HFFc6 (cell line): ENCODE measurements around the gene KIF11. TPM values are rescaled to one million over a fixed set of nuclear protein-coding genes. Genes with fewer than 3 reads are reported as not detected.
A peak's percentile ranks its signal among the peaks of the same experiment; 100 is the strongest.
"Not testable (repeated sequence)": the region's sequence is repeated elsewhere in the genome, so short reads cannot be mapped to it uniquely, and the experiment has no call there.

Experiments
- DNase-seq: peaks from one replicate; pipeline ENCODE4 v3.0.0-alpha.2; 2018
- H3K27ac Mint-ChIP-seq: 2 replicates; pipeline ENCODE4 v1.8.0; 2020; ENCODE audit warnings: mild to moderate bottlenecking, mixed read lengths
- H3K27me3 Mint-ChIP-seq: 2 replicates; pipeline ENCODE4 v1.8.0; 2021; ENCODE audit warnings: mild to moderate bottlenecking, moderate library complexity, mixed read lengths; ENCODE audit not compliant: insufficient read depth
- H3K36me3 Mint-ChIP-seq: 2 replicates; pipeline ENCODE4 v1.8.0; 2021; ENCODE audit warnings: low read depth, mixed read lengths
- H3K4me1 Mint-ChIP-seq: 2 replicates; pipeline ENCODE4 v1.8.0; 2020; ENCODE audit warnings: low read depth, mixed read lengths
- H3K4me3 Mint-ChIP-seq: 2 replicates; pipeline ENCODE4 v1.8.0; 2020; ENCODE audit warnings: mild to moderate bottlenecking, moderate library complexity, mixed read lengths
- H3K9me3 Mint-ChIP-seq: 2 replicates; pipeline ENCODE4 v1.8.0; 2020; ENCODE audit warnings: mild to moderate bottlenecking, mixed read lengths
- total RNA-seq, 6 experiments: library from RNA; stranded (reverse); fragmentation: NEBNext Ultra II Directional; extraction: Animal tissue kit (Norgen Biotek cat#: 25700); gene quantifications; 2 replicates in 1 of 6; 3 replicates in 5 of 6; pipeline ENCODE4 v1.2.3, GENCODE V29; 2021
- TF ChIP-seq, protein P1 (sequence below): fragments of 200-600 bp; sonication (generic); IDR thresholded peaks from 2 replicates; pipeline ENCODE4 v1.5.0; 2021; ENCODE audit warnings: antibody characterized with exemption, mild to moderate bottlenecking

The KIF11 gene
- total RNA-seq, 6 experiments from 2014 or later = 16.8 to 40.3 (median 35.3) TPM

DNA sequence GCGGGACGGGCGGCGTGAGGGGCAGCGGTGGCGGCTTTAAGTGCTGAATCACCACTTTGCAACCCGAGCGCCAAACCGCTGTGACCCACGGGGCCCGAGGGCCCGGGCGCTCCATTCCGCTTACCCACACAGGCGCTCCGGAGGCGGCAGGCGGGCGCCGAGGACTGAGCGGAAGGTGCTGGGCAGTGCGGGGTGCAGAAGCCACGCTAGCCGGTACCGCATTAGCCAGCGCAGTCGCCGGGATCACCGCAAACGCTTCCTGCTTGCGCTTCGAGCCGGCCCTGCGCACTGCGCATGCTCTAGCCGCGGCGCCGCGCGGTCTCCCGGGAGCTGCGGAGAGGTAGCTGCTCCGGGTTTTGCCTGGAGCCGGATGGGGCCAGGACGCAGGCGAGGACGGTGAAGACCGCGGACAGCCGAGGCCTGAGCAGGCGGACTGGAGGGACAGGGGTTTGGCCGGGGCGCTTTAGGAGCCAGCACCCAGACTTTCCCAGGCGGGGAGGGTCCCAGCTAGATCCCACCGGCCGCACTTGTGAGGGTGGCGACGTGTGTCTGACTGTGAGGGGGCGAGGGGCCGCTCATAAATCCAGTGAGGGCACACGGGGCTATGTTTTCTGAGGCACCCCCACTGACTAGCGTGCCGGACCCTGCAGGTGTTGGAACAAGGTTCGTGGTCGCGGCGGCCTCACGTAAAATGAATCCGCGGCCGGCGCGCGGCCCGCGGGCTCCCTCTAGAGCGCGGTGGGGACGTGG is 19.0 kb upstream of the KIF11 start, which contains the start of gene IDE:
IDE (minus strand) TSS at position 296 of the 750 bp plus-strand sequence; CDS start at position 222, 74 bp downstream.
- peaks cover 50% of the 10 kb centered on the region for H3K4me1 Mint-ChIP-seq
- H3K9me3 Mint-ChIP-seq = no peaks in the 10 kb centered on the region
- DNase-seq = peak; percentile 85
- peak within 1 kb of the TSS; percentile 89 for H3K4me3 Mint-ChIP-seq
- TF ChIP-seq, protein P1, sequence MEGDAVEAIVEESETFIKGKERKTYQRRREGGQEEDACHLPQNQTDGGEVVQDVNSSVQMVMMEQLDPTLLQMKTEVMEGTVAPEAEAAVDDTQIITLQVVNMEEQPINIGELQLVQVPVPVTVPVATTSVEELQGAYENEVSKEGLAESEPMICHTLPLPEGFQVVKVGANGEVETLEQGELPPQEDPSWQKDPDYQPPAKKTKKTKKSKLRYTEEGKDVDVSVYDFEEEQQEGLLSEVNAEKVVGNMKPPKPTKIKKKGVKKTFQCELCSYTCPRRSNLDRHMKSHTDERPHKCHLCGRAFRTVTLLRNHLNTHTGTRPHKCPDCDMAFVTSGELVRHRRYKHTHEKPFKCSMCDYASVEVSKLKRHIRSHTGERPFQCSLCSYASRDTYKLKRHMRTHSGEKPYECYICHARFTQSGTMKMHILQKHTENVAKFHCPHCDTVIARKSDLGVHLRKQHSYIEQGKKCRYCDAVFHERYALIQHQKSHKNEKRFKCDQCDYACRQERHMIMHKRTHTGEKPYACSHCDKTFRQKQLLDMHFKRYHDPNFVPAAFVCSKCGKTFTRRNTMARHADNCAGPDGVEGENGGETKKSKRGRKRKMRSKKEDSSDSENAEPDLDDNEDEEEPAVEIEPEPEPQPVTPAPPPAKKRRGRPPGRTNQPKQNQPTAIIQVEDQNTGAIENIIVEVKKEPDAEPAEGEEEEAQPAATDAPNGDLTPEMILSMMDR = peak; percentile 82
- no peaks in the 10 kb centered on the region for H3K27me3 Mint-ChIP-seq
- peak within 1 kb of the TSS; percentile 90 for H3K27ac Mint-ChIP-seq
- H3K36me3 Mint-ChIP-seq = peaks cover 11% of the 10 kb centered on the region

DNA sequence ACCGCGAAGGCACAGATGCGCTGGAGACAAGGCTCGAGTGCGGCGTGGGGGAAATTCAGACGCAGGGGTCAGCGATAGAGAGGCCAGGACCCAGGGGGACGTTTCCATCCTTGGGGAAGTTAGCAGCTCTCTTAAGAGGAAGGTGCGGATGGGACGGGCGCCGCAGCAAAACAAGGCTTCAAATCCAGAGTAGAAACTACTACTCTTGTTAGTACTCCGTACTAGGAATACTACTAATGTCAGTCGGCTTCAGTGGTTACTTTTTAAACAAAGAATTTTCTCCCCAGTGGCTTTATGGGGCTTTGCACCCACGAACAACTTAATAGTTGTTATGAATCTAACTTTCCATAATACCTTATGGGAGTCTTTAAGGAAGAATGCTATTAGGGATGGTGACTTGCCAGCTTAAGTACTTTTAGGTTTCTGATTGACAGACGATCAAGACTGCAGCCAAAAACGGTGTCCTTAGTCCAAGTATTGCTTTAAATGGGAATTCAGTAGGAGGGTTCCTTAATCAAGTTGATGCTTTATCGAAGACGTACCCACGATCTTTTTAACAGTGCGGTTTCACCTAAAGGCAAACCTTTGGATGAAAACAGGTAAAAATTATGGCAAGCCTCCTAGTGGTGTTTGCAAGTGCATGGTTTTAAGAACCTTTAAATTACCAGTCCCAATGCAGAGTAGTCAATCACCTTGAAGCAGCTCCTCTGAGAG is 18.2 kb upstream of the KIF11 start:
- peak overlapping the region; percentile 90 for H3K27ac Mint-ChIP-seq
- no peaks in the 10 kb centered on the region for H3K9me3 Mint-ChIP-seq
- peaks cover 45% of the 10 kb centered on the region for H3K4me1 Mint-ChIP-seq
- peak; percentile 57 for DNase-seq
- TF ChIP-seq, protein P1 = peak; percentile 72
- peaks cover 5% of the 10 kb centered on the region for H3K36me3 Mint-ChIP-seq
- H3K4me3 Mint-ChIP-seq = peak overlapping the region; percentile 89
- H3K27me3 Mint-ChIP-seq = no peaks in the 10 kb centered on the region

DNA sequence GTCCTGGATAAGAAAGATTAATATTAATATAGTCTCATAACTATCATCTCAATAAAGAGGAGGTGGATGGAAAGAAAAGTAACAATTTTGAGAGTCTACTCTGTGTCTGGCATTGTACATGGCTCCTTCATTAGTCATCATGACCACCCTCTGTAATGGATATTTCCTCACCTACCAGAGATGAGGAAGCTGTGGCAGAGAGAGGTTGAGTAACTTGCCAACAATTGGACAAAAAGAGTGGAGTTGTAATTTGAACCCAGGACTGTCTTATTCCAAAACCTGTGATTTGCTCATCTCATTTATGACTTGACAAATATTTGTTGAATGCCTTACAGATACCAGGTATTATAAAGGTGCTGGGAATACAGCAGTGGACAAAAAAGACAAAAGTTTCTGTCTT is 17.0 kb upstream of the KIF11 start:
- Mint-ChIP-seq H3K9me3 (no peaks in the 10 kb centered on the region), H3K27me3 (no peaks in the 10 kb centered on the region), H3K36me3 (peaks cover 5% of the 10 kb centered on the region), H3K4me1 (peaks cover 39% of the 10 kb centered on the region), H3K27ac (peak overlapping the region; percentile 90; the same call in 1 of the 2 replicates), H3K4me3 (peak overlapping the region; percentile 89)
- peak; percentile 46 for DNase-seq
- TF ChIP-seq, protein P1 = no peak

DNA sequence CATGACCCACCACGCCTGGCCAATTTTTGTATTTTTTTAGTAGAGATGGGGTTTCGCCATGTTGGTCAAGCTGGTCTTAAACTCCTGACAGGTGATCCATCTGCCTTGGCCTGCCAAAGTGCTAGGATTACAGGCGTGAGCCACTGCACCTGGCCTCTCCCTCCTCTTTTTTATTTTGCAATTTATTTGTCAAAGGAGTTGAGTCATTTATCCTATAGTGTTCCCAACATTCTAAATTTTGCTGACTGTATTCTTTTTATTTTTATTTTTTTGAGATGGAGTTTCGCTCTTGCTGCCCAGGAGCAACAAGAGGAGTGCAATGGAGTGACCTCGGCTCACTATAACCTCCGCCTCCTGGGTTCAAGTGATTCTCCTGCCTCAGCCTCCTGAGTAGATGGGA is 10.6 kb upstream of the KIF11 start:
- H3K27ac Mint-ChIP-seq, H3K4me1 Mint-ChIP-seq, H3K27me3 Mint-ChIP-seq, DNase-seq, H3K4me3 Mint-ChIP-seq, H3K36me3 Mint-ChIP-seq, H3K9me3 Mint-ChIP-seq: not testable (repeated sequence)

DNA sequence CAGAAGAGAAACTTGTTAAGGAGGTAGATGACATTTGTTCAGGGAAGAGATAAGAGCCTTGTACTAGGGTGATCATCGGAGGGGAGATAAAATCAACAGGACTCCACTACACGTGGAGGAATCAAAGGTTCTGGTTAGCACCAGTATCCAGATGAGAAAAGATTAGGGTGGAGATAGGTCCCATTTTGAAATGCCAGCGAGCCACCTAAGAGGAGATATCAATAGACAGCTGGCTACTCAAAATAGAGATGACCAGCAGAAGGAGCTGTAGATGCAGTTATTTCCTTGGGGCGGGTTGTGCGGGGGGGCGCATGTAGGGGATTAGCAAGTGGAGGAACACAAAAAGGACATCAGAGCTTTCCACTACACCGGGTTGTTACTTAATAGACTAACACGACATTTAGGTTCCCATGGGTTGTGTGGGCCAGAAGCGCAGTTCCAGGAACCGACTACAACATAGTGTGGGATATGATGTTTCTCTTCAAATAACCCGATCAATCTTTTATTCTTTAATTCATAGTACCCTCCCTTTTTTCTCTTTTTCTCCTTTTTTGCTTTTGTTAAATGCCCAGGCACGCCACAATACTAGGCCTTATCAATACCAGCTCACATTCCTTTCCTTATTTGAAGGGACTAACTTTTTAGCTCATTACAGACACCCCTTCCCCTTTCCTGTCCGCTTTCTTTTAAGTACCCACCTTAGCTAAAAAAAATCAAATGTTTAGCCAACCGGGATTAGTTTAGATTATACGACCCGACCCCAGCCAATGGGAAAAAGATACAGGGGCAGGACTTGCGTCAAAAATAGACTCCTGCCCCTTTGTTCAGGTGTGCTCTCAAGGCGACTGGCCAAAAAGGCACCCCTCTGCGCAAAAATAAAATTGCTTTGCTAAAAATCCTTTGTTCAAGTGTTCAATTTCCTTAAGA is 2.0 kb upstream of the KIF11 start:
- peak overlapping the region; percentile 96 for H3K4me3 Mint-ChIP-seq
- peaks cover 3% of the 10 kb centered on the region; the same call in 1 of the 2 replicates for H3K27me3 Mint-ChIP-seq
- DNase-seq = peak; percentile 45
- H3K4me1 Mint-ChIP-seq = peaks cover 46% of the 10 kb centered on the region
- TF ChIP-seq, protein P1 = peak; percentile 66; the same call in 1 of the 2 replicates
- no peaks in the 10 kb centered on the region for H3K9me3 Mint-ChIP-seq
- peak overlapping the region; percentile 97 for H3K27ac Mint-ChIP-seq
- H3K36me3 Mint-ChIP-seq = no peaks in the 10 kb centered on the region; the same call in 1 of the 2 replicates
